HG03280 (cell line): ENCODE data around the gene TRIM29.

Experiments
- ATAC-seq: cut with Tn5 transposase; IDR thresholded peaks from one replicate; pipeline ENCODE4 v1.9.1; 2021; ENCODE audit warnings: mild to moderate bottlenecking, moderate library complexity; ENCODE audit not compliant: unreplicated experiment

The TRIM29 gene

GRCh38 chr11:120065876-120066275 is 72.0 kb downstream of the TRIM29 start:
- ATAC-seq = no peak

DNA sequence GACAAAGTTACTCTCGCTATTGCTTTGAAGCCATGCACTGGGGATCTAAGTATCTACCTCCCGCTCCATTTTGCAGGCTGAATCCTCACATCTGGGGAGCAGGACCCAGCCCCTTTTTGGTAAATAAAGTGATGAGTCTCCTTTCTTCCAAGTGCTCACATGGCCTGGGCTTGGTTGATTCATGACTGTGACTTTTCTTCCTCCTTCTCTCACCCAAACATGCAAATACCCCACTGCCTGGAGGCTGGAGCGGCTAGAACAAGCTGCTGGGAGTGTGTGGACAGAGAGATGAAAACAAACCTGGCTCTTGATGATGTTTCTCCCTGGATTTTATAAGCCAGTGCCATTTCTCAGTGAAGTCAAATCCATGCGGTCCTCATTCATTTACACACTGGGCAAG is 72.7 kb downstream of the TRIM29 start:
- no peak for ATAC-seq

- ATAC-seq = no peak
Observed at GRCh38 chr11:120064341-120064740, 73.6 kb downstream of the TRIM29 start.

DNA sequence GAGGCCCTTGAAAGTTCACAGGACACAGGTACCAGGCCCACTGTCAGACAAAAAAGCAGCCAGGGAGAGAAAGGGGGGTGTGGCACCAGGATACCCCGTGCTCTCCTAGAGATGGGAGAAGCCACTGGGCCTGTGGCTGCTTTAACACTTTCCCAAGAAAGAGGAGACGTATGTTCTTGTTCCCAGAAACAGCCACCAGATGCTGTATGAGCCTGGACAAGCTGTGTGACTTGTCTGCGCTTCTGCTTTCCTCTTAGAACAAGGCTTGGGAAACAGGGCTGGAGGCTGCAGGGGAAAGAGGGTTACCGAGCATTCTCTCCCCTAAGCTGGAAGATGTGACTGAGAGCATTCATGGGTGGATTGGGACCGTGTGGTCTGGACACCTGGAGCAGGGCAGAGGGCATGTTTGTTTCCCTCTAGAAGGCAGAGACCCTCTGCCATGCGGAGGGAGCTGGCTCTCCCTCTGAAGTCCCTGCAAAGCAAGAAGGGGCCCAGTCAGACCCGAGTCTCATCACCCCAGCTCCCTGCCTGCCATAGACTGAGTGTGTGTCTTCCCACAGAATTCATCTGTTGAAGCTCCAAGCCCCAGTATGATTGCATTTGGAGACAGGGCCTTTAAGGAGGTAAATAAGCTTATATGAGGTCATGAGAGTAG is 74.1 kb downstream of the TRIM29 start:
- no peak for ATAC-seq

- no peak for ATAC-seq
Observed at GRCh38 chr11:120062561-120062930, 75.4 kb downstream of the TRIM29 start.

GRCh38 chr11:120061761-120062560 is 76.0 kb downstream of the TRIM29 start:
- no peak for ATAC-seq
